T-helper 17 cell (primary cell): Measurements from ENCODE around the gene VAMP8. TPM values are rescaled to one million over a fixed set of nuclear protein-coding genes. Genes with fewer than 3 reads are reported as not detected.
"Not testable (repeated sequence)": the region's sequence is repeated elsewhere in the genome, so short reads cannot be mapped to it uniquely, and the experiment has no call there.

ENCODE experiments used
- ATAC-seq: fragments of 150-1000 bp; cut with Tn5 transposase; 2 replicates; pipeline ENCODE4 v1.10.0; 2021; ENCODE audit warnings: mild to moderate bottlenecking, moderate library complexity
- DNase-seq, 3 donors: peaks; one replicate each; pipeline versions ENCODE4 v3.0.0 to v3.0.0-alpha.2; 2020 to 2021
- H3K9me3 ChIP-seq: one replicate; pipeline ENCODE4 v1.7.0; 2013; ENCODE audit warnings: low read length, mild to moderate bottlenecking; ENCODE audit not compliant: control insufficient read depth, poor library complexity, severe bottlenecking
- H3K27ac Mint-ChIP-seq: one replicate; pipeline ENCODE4 v1.8.0; 2022; ENCODE audit warnings: mild to moderate bottlenecking, moderate library complexity, mixed read lengths
- H3K27me3 Mint-ChIP-seq: one replicate; pipeline ENCODE4 v1.8.0; 2022; ENCODE audit warnings: mixed read lengths
- H3K36me3 Mint-ChIP-seq: one replicate; pipeline ENCODE4 v1.8.0; 2022; ENCODE audit warnings: low read depth, mixed read lengths
- H3K4me1 Mint-ChIP-seq: one replicate; pipeline ENCODE4 v1.8.0; 2022; ENCODE audit warnings: mild to moderate bottlenecking, mixed read lengths
- H3K4me3 Mint-ChIP-seq: one replicate; pipeline ENCODE4 v1.8.0; 2022; ENCODE audit warnings: mild to moderate bottlenecking, moderate library complexity, mixed read lengths
- total RNA-seq, 4 donors: library from RNA in 2 of 4; stranded (reverse) in 2 of 4; gene quantifications; one replicate each; pipeline ENCODE4 v1.2.3 and lab custom pipeline; 2022 to 2026

Gene VAMP8
- total RNA-seq, 2 donors from 2014 or later: 82.3 to 104 TPM

- Mint-ChIP-seq H3K27ac (no peak overlapping the region), H3K36me3 (no peaks in the 10 kb centered on the region), H3K27me3 (no peaks in the 10 kb centered on the region), H3K4me3 (no peak overlapping the region), H3K4me1 (peaks cover 23% of the 10 kb centered on the region)
- H3K9me3 ChIP-seq: no peaks in the 10 kb centered on the region
- ATAC-seq (no peak), DNase-seq (no peak)
Measured at GRCh38 chr2:85613717-85614515, 36.5 kb downstream of the VAMP8 start.

GRCh38 chr2:85614757-85615156 is 37.4 kb downstream of the VAMP8 start:
- not testable (repeated sequence) for ATAC-seq, H3K27ac Mint-ChIP-seq, DNase-seq, H3K4me3 Mint-ChIP-seq, H3K36me3 Mint-ChIP-seq, H3K27me3 Mint-ChIP-seq, H3K9me3 ChIP-seq
- peaks cover 22% of the 10 kb centered on the region for H3K4me1 Mint-ChIP-seq

DNA sequence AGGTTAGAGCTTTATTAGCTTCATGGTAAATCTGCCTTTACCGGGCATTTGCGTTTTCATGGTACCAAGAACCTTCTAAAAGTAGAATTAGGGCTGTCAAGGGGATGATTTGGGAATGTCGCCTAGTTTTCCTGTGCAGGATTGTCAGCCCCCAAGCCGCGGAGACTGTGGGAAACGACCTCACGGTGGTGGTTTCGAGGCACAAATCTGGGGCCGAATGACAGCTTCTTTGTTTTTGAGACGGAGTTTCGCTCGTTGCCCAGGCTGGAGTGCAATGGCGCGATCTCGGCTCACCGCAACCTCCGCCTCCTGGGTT is 38.0 kb downstream of the VAMP8 start:
- H3K27ac Mint-ChIP-seq: peak overlapping the region; percentile 95
- DNase-seq: no peak

GRCh38 chr2:85617723-85618122 is 40.3 kb downstream of the VAMP8 start:
- not testable (repeated sequence) for DNase-seq, ATAC-seq, H3K9me3 ChIP-seq, H3K36me3 Mint-ChIP-seq, H3K27me3 Mint-ChIP-seq
- Mint-ChIP-seq H3K4me3 (peak overlapping the region; percentile 99), H3K4me1 (peaks cover 16% of the 10 kb centered on the region), H3K27ac (peak overlapping the region; percentile 95)

More for the DNA sequence above, 38.0 kb downstream of the VAMP8 start:
- Mint-ChIP-seq H3K27me3 (no peaks in the 10 kb centered on the region), H3K4me1 (peaks cover 17% of the 10 kb centered on the region), H3K4me3 (no peak overlapping the region), H3K36me3 (peaks cover 2% of the 10 kb centered on the region)
- ATAC-seq: no peak
- no peaks in the 10 kb centered on the region for H3K9me3 ChIP-seq

GRCh38 chr2:85619617-85620016 is 42.2 kb downstream of the VAMP8 start:
- Mint-ChIP-seq H3K36me3 (peaks cover 5% of the 10 kb centered on the region), H3K27me3 (no peaks in the 10 kb centered on the region), H3K4me1 (peaks cover 19% of the 10 kb centered on the region), H3K27ac (no peak overlapping the region), H3K4me3 (no peak overlapping the region)
- H3K9me3 ChIP-seq: no peaks in the 10 kb centered on the region
- ATAC-seq (no peak), DNase-seq (no peak)

DNA sequence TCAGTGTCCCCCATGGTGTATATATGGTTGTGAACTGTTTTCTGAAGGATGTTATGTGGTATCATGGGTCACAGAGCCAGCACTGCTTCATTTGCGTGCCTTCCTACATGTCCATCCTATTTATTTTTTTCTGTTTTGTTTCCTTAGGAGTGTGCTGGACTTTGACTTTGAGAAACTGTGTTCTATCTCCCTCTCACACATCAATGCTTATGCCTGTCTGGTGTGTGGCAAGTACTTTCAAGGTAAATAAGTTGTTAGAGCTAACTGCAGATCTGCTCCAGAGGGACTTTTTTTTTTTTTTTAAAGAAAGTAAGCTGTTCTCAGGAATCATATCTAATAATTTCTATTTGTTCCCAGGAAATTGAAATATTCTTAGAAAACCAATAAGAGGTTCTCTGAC is 44.0 kb downstream of the VAMP8 start:
- peaks cover 15% of the 10 kb centered on the region for H3K4me1 Mint-ChIP-seq
- H3K4me3 Mint-ChIP-seq: no peak overlapping the region
- no peaks in the 10 kb centered on the region for H3K27me3 Mint-ChIP-seq
- H3K9me3 ChIP-seq: no peaks in the 10 kb centered on the region
- H3K36me3 Mint-ChIP-seq: peaks cover 10% of the 10 kb centered on the region
- no peak overlapping the region for H3K27ac Mint-ChIP-seq
- DNase-seq (no peak), ATAC-seq (no peak)

DNA sequence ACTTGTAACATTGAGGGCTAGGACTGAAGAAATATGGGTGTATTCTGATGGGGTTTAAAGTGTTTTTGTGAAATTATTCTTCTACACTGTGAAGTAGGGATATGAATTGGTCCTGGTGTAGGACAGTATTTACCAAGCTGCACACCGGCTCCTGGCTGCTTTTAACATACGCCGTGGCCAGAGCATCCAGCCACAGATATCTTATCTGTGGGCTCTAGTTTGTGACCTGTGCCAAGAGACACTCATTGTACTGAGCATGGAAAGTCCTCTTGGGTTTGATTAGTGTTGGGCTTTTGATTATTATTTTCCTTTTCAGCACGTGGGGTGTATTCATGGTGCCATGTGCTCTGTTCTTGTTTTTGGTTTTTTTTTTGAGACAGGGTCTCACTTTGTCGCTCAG is 46.6 kb downstream of the VAMP8 start:
- no peak overlapping the region for H3K4me3 Mint-ChIP-seq
- H3K4me1 Mint-ChIP-seq: peaks cover 11% of the 10 kb centered on the region
- H3K9me3 ChIP-seq: no peaks in the 10 kb centered on the region
- ATAC-seq: no peak
- no peaks in the 10 kb centered on the region for H3K27me3 Mint-ChIP-seq
- peaks cover 10% of the 10 kb centered on the region for H3K36me3 Mint-ChIP-seq
- no peak for DNase-seq
- peak overlapping the region; percentile 43 for H3K27ac Mint-ChIP-seq

GRCh38 chr2:85628658-85629057 is 51.3 kb downstream of the VAMP8 start:
- Mint-ChIP-seq H3K4me1 (peaks cover 6% of the 10 kb centered on the region), H3K4me3 (no peak overlapping the region), H3K27ac (peak overlapping the region; percentile 54), H3K36me3 (peaks cover 14% of the 10 kb centered on the region), H3K27me3 (no peaks in the 10 kb centered on the region)
- DNase-seq (no peak), ATAC-seq (peak; percentile 84)
- H3K9me3 ChIP-seq: no peaks in the 10 kb centered on the region

DNA sequence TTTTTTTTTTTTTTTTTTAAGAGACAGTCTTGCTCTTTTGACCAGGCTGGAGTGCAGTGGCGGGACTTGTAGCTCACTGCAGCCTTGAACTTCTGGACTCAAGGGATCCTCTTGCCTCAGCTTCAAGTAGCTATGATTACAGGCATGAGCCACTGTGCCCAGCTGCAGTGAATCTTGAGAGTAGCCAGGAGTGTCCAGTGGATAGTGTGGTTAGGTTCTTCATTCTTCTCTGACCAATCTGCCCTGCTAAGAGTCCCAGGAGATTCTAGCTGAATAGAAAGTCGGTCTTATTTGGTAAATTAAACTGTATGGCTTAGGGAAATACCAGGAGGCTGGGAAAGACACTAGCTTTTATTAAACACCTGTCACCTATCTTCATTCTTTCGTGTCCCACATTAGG is 53.9 kb downstream of the VAMP8 start:
- Mint-ChIP-seq H3K27ac (no peak overlapping the region), H3K4me1 (peaks cover 16% of the 10 kb centered on the region), H3K36me3 (peaks cover 16% of the 10 kb centered on the region), H3K4me3 (no peak overlapping the region), H3K27me3 (no peaks in the 10 kb centered on the region)
- ATAC-seq: no peak
- no peak for DNase-seq
- H3K9me3 ChIP-seq: no peaks in the 10 kb centered on the region

Other genes starting within 250 kb of the VAMP8 start
- gene TGOLN2, start 249.6 kb upstream of the VAMP8 start, total RNA-seq: 100 to 1,000 TPM; 122 to 125 TPM
- gene RETSAT, start 223.1 kb upstream of the VAMP8 start, total RNA-seq: 10 to 100 TPM; 30.3 to 35.9 TPM
- gene ELMOD3, start 222.8 kb upstream of the VAMP8 start, total RNA-seq: 10 to 100 TPM; 20.0 to 23.2 TPM
- 10 to 100 TPM; 51.6 to 90.3 TPM for gene CAPG, start 167.2 kb upstream of the VAMP8 start, total RNA-seq
- under 1 TPM; 0.26 to 0.40 TPM for gene SH2D6, start 158.9 kb upstream of the VAMP8 start, total RNA-seq
- 100 to 1,000 TPM in 1 of 2 donors, 10 to 100 TPM in 1; 98.6 to 110 TPM for gene MAT2A, start 38.4 kb upstream of the VAMP8 start, total RNA-seq
- gene GGCX, start 16.1 kb upstream of the VAMP8 start, total RNA-seq: 10 to 100 TPM; 15.6 to 17.8 TPM
- gene VAMP5, start 6.8 kb downstream of the VAMP8 start, total RNA-seq: 10 to 100 TPM; 38.2 to 39.5 TPM
- gene RNF181, start 18.2 kb downstream of the VAMP8 start, total RNA-seq: 10 to 100 TPM; 42.8 to 43.3 TPM
- 1 to 10 TPM; 6.4 to 7.7 TPM for gene TMEM150A, start 25.1 kb downstream of the VAMP8 start, total RNA-seq
- gene C2orf68, start 34.5 kb downstream of the VAMP8 start, total RNA-seq: 10 to 100 TPM; 31.2 to 37.3 TPM
- 10 to 100 TPM; 46.4 to 54.8 TPM for gene USP39, start 38.6 kb downstream of the VAMP8 start, total RNA-seq
- gene SFTPB, start 90.6 kb downstream of the VAMP8 start, total RNA-seq: not detected
- gene GNLY, start 116.8 kb downstream of the VAMP8 start, total RNA-seq: 10 to 100 TPM in 1 of 2 donors, 1 to 10 TPM in 1; 9.9 to 14.8 TPM
- gene ATOH8, start 176.4 kb downstream of the VAMP8 start, total RNA-seq: not detected